Measurements from ENCODE around the gene PRDM12. TPM values are rescaled to one million over a fixed set of nuclear protein-coding genes. Genes with fewer than 3 reads are reported as not detected.

Gene PRDM12
- total and polyA plus RNA-seq, 2 of the 8 experiments (the other 6 are each of a cell fraction or from before 2014, with no cell fraction given): 0.14 to 0.22 TPM

DNA sequence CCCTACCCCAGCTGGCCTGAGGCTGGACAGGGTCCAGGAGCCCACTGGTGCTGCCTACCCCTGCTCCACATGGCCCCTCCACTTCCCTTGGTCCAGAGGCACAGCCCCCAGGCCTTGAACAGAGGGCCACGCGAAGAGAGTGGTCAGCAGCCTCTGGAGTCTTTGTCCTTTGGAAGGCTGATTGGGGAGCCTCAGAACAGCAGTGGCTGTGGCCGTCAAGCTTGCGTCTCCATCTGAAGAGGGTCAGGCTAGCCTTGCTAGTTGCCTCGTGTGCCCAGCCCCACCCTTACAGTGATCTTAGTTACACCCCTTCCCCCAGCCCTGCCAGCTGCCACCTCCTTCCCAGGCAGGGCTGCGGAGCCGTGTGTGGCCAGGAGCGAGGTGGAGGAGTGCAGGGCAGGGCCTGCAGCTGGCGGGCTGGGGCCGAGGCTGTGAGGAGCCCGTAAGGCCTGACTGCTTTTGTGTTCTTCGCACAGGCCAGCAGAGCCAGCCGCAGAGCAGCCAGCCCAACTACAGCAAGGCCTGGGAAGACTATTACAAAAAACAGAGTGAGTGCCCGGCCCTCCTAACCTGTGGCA, 30.1 kb upstream of the PRDM12 start (continued):
- TF ChIP-seq, protein P1, sequence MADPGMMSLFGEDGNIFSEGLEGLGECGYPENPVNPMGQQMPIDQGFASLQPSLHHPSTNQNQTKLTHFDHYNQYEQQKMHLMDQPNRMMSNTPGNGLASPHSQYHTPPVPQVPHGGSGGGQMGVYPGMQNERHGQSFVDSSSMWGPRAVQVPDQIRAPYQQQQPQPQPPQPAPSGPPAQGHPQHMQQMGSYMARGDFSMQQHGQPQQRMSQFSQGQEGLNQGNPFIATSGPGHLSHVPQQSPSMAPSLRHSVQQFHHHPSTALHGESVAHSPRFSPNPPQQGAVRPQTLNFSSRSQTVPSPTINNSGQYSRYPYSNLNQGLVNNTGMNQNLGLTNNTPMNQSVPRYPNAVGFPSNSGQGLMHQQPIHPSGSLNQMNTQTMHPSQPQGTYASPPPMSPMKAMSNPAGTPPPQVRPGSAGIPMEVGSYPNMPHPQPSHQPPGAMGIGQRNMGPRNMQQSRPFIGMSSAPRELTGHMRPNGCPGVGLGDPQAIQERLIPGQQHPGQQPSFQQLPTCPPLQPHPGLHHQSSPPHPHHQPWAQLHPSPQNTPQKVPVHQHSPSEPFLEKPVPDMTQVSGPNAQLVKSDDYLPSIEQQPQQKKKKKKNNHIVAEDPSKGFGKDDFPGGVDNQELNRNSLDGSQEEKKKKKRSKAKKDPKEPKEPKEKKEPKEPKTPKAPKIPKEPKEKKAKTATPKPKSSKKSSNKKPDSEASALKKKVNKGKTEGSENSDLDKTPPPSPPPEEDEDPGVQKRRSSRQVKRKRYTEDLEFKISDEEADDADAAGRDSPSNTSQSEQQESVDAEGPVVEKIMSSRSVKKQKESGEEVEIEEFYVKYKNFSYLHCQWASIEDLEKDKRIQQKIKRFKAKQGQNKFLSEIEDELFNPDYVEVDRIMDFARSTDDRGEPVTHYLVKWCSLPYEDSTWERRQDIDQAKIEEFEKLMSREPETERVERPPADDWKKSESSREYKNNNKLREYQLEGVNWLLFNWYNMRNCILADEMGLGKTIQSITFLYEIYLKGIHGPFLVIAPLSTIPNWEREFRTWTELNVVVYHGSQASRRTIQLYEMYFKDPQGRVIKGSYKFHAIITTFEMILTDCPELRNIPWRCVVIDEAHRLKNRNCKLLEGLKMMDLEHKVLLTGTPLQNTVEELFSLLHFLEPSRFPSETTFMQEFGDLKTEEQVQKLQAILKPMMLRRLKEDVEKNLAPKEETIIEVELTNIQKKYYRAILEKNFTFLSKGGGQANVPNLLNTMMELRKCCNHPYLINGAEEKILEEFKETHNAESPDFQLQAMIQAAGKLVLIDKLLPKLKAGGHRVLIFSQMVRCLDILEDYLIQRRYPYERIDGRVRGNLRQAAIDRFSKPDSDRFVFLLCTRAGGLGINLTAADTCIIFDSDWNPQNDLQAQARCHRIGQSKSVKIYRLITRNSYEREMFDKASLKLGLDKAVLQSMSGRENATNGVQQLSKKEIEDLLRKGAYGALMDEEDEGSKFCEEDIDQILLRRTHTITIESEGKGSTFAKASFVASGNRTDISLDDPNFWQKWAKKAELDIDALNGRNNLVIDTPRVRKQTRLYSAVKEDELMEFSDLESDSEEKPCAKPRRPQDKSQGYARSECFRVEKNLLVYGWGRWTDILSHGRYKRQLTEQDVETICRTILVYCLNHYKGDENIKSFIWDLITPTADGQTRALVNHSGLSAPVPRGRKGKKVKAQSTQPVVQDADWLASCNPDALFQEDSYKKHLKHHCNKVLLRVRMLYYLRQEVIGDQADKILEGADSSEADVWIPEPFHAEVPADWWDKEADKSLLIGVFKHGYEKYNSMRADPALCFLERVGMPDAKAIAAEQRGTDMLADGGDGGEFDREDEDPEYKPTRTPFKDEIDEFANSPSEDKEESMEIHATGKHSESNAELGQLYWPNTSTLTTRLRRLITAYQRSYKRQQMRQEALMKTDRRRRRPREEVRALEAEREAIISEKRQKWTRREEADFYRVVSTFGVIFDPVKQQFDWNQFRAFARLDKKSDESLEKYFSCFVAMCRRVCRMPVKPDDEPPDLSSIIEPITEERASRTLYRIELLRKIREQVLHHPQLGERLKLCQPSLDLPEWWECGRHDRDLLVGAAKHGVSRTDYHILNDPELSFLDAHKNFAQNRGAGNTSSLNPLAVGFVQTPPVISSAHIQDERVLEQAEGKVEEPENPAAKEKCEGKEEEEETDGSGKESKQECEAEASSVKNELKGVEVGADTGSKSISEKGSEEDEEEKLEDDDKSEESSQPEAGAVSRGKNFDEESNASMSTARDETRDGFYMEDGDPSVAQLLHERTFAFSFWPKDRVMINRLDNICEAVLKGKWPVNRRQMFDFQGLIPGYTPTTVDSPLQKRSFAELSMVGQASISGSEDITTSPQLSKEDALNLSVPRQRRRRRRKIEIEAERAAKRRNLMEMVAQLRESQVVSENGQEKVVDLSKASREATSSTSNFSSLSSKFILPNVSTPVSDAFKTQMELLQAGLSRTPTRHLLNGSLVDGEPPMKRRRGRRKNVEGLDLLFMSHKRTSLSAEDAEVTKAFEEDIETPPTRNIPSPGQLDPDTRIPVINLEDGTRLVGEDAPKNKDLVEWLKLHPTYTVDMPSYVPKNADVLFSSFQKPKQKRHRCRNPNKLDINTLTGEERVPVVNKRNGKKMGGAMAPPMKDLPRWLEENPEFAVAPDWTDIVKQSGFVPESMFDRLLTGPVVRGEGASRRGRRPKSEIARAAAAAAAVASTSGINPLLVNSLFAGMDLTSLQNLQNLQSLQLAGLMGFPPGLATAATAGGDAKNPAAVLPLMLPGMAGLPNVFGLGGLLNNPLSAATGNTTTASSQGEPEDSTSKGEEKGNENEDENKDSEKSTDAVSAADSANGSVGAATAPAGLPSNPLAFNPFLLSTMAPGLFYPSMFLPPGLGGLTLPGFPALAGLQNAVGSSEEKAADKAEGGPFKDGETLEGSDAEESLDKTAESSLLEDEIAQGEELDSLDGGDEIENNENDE (IDR thresholded peaks at IDR 0.05; ENCODE audit: insufficient replicate concordance, low read length): no peak
- TF ChIP-seq, protein P2, sequence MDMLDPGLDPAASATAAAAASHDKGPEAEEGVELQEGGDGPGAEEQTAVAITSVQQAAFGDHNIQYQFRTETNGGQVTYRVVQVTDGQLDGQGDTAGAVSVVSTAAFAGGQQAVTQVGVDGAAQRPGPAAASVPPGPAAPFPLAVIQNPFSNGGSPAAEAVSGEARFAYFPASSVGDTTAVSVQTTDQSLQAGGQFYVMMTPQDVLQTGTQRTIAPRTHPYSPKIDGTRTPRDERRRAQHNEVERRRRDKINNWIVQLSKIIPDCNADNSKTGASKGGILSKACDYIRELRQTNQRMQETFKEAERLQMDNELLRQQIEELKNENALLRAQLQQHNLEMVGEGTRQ (IDR thresholded peaks at IDR 0.05; ENCODE audit: low read length): no peak
- TF ChIP-seq HDAC2 (IDR thresholded peaks at IDR 0.05; ENCODE audit: borderline replicate concordance in 1 of 2, low read depth in 2 of 2, low read length in 2 of 2): no peak
- TF ChIP-seq SRF (IDR thresholded peaks at IDR 0.05; ENCODE audit: low read depth, low read length): no peak
- no peak for TF ChIP-seq CREB1 (IDR thresholded peaks at IDR 0.05)
- no peak for TF ChIP-seq SAP30 (IDR thresholded peaks at IDR 0.05; ENCODE audit: insufficient read depth, insufficient replicate concordance, low read length)
- TF ChIP-seq MAFK (IDR thresholded peaks at IDR 0.05; ENCODE audit: low read depth, low read length): no peak
- TF ChIP-seq POLR2AphosphoS5 (IDR thresholded peaks at IDR 0.05; ENCODE audit: low read depth, low read length): no peak
- no peak for TF ChIP-seq BACH1 (IDR thresholded peaks at IDR 0.05; ENCODE audit: low read length)
